Stimulated activated CD8-positive, alpha-beta memory T cell treated with anti-CD3 and anti-CD28 coated beads, Interleukin-12 subunit alpha, Interleukin-12 subunit beta, amount 100 ng/mL, for 1 hour (primary cell): ENCODE data around the gene SMG6.

Experiments used
- DNase-seq: peaks from one replicate; pipeline ENCODE4 v3.0.0-alpha.2; 2020; ENCODE audit warnings: low read depth

The SMG6 gene

DNA sequence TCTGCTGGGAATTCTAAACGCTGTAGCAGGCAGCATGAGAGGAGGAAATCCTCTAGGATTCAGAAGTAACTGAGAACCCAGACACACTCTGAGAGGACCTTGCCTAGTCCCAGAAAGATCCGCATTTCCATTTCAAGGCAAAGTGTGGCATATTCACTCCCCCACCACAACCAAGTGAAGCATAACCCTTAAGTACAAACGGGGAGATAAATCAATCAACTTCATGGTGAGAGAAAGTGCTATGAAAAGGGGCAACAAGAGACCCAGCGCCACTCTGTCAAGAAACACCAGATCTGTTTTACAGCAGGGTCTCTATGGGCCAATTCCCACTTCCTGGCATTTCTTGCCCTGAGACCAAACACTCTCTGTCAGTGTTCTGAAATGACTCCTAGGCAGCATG, 68.3 kb downstream of the SMG6 start:
- DNase-seq: no peak

DNA sequence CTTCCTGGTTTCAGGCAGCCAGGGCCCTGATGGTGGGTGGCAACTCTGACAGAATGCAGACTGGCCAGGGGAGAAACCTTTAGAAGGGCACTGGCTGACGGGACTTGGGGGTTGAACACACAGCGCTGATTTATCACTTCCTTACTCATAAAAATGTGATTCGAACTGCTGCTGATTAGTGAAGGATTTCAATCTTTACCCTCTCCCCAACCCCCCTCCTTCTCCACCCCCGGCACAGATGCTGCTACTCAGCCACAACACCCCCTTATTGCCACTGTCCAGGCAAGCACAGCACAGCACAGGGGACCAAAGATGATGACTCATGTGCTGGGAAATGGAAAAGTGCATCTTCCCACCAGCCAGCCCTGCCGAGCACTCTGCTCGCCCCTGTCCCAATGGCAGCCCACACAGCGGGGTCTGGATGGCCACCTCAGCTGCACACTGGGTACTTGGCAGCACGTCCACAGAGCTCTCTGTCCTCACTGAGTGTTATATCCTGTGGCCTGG, 70.1 kb downstream of the SMG6 start:
- DNase-seq: no peak

DNA sequence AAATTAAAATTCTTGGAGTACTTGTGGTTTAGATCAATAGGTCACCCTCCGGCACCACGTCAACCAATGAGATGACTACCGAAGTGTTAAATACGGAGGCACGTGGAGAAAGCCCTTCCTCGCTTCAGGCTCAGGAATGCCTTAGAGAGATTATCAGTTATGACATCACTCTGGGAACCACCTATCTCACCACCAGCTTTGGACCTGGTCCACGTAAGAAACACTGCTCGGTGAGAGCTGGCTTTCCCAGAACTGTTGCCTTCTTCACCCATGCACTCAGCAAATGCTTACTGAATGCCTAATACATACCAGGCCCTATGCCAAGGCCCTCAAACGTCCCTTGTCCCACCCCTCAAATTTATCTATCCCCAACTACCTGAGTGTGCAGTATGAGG, 71.3 kb downstream of the SMG6 start:
- no peak for DNase-seq

DNA sequence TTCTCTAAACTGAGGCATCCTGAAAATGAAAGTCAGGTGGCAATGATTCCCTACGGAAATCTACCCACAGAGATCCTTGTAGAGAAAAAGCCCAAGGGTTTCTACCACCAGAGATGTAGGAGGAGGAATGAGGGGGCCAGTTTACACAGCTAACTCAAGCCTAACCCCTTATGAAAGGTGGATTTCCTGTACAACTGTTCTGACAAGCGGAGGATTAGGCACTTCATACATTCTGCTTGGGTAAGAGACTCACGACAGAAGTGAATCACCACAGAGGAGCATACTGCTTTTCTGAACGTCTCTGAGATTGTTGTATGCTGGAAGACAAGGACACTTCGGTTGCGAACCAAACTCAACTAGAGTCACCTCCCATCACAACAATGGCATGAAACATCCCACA, 72.7 kb downstream of the SMG6 start:
- DNase-seq: no peak

DNA sequence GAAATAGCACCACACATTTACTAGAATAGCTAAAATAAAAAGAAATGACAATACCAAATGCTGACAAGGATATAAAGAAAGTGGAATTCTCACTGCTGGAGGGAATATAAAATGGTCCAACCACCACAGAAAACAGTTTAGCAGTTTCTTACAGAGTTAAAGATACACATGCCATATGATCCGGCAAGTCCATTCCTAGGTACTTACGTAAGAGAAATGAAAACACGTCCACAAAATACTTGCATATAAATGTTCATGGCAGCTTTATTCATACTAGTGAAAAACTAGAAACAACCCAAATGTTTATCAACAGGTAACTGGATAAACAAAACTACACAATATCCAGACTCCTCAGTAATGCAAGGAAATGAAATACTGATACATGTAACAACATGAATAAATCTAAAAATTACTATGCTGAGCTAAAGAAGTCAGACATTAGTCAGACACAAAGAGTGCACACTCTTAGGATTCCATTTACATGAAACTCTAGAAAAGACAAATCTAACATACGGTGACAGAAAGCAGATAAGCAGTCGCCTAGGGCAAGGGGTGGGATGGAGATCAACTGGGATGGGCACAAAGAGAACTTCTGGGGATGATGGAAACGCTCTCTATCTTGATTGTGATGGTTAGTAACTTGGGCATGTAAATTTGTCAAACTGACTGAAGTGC, 76.4 kb downstream of the SMG6 start:
- DNase-seq: no peak

DNA sequence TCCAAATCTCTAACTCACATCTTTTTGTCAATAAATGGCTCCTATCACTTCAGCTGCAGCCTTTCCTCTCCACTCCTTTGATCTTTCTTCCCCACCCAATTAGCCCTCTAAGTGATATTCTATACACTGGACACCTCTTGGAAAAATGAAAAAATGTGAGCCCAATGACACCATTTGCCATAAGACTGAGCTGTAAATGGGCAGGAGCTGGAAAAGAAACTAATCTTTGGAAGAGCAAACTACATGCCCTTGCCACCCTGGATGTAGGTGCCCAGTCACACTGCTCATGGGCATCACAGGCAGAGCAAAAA, 80.0 kb downstream of the SMG6 start:
- no peak for DNase-seq

DNA sequence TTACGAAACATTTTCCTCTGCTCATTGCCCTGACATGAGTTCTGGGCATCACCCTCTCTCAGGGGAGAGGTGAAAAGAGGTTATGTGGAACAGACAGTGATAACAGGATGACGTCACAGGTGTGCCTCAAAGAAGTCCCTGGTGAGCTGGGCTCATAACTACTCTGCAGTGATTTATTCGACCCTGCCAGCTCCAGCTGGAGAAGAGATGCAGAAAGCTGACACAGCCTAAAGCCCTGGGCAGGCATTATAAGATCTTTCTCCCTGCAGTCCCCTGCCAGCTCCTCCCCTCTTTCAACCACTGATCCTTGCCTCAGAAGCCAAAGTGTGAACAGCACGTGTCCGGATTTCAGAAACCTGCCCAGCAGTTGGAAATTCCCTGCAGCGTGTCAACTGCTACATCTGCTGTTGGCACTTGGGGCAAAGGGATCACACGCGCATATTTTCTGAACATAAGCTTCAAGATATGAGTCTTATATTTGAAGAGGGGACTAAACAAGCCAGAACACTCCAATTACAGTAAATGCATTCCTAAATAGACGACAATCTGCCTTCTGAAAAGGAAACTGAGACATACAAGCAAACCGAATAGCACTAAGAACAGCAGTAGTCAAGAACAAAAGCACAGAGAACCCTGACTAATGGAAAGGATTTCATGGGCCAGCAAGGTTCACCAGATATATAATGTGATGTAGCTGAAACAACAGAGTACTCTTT, 80.5 kb downstream of the SMG6 start:
- peak; percentile 37 for DNase-seq

DNA sequence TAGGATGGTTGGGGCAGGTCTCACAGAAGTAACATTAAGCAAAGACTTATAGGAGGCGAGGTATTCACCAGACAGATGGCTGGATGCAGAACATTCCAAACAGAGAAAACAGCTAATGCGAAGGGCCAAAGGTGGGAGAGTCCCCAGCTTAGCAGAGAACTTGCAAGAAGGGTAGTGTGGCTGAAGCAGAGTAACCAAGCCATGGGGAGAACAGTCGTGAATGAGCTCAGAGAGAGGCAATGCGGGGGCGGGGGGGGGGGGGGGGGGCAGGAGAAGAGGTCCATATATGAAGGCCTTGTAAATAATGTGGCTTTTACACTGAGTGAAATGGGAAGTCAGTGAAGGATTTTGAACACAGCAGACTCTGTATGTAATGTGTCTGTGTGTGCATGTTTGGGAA, 81.3 kb downstream of the SMG6 start:
- no peak for DNase-seq

DNA sequence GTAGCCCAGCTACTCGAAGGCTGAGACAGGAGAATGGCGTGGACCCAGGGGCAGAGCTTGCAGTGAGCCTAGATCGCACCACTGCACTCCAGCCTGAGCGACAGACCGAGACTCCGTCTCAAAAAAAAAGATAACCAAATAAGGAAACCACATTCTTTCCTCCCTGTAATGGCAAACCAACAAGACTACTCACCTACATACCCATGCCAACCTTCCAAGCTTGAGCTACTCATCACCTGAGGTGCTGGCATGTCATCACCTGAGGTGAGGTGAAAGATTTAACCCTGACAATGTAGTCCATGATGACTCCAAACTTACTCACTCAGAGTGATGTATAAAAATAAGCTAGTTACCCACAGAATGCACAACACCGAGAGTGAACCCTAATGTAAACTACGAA, 85.2 kb downstream of the SMG6 start:
- no peak for DNase-seq

DNA sequence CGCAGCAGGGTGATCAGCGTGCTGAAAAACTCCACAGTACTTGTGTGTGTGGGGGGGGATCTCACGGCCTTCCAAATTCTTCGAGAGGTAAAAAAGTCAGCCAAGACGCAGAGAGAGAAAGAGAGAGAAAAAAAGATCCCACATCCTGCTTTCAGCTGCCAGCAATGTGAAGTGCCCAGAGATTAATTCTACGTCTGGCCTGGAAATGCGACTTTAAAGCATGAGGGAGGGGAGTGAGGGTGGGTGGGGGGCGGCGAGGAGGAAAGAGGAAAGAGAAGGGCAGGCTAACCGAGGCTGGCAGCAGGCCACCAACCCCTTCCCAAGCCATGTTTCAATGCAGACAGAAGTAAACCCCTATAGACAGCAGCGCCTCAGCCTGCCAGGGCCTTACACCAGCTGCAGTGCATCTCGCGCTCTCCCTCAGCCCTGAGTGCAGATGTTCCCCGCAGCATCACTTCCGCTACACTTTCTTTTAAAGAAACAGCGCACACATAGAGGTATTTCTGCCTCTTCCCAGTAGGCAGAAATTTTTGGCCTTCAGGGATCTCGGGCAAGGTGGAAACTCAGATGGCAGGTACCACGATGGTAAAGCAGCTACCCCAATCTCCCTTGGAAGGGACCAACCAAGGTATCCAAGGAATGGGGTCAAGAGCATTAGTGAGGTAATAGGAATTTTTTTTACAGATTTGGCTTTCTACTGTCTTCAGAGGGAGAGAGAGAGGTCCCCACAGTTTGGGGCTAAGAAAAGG, 87.8 kb downstream of the SMG6 start:
- peak; percentile 40 for DNase-seq

DNA sequence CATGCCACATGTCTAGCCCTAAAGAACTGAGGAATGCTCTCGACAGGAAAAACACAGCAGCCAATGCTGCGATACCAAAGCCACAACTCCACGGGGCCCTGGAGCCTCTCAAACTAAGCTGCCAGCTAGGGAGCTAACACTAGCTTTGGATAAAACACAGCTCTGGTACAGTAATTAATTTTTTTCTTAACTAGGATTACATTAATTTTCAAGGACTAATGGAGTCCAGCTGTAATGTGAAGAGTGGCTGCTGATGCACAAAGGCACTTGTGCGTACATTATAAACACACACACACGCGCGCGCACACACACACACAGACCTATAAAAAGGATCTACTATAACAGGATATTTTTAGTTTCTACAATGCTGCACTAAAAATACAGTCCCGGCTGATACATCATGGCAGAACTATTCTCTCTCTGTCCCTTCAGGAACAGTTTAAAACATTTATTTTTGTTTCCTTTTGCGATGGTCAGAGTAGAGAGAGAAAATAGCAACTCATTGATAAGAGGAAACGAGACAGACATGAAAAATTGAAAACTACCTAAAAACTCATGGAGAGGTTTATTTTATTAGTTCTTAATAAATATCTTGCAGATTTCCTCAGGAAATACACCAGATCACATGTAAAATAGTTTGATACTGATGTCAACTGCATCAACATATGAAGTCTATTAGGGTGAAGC, 88.5 kb downstream of the SMG6 start:
- no peak for DNase-seq

DNA sequence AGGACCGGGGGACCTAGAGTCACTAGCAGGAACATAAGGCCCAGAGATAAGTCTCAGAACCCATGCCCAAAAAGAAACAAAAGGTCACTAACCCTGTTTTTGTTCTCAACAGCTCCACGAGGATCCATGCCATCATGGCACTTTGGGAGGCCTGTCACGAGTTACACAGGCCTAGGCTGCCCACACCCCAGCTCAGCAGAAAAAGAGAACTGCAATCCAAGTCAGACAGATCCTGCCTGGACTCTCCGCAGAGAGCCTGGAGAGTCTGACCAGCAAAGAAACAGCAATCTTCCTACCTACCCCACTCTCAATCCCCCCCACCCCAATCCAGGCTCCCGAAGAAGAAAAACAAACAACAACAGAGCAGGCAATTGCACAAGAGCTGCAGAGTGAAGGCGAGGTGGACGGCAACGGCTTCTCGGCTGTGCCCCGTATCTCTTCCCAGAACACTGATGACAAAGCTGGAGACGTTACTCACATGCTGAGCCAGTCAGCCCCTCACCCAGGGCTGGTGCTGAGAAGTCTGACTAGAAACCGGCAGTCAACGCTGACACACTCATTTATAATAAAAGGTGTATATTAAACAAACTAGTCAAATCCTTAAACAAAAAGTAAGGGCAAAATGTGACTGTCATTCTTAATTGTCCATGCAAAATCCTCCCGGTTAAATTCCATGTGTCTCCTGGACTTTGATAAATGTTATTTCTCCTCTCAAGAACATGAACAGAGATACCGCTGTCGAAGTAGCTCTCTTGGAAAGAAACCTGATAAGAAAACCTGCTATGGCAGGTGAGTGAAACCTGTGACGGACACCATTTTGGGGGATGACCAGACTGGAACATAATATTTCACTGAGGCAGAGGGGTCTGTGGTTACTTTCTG, 89.3 kb downstream of the SMG6 start:
- DNase-seq: no peak

DNA sequence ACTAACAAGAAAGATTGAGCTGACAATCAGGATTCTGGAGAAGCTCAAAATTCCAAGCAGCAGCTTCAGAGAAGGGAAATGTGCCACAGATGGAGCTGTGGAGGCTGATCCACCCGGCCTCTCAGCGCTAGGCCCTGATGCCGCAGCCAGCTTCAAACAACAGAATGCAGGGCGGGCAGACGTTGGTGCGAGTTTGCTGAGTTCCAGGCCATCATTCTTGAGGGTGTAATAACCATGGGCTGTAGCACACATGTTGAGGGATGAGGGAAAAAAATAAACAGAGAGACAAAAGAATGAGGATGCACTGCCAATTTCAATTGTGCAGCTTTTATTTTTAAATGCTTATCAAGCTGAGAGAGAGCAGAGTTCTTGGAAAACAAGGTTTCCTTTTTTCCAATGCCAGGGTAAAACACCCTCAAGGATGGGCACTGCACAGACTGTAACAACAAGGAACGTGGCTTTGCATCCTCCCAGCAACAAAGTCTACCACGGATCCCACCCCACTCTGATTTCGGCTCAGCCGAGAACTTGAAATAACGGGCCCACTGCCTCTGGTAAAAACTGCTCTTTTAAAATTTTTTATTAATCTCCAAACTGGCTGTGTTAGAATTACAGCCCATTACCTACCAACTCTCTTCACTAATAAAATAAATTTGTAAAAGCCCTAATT, 90.2 kb downstream of the SMG6 start:
- DNase-seq: no peak

DNA sequence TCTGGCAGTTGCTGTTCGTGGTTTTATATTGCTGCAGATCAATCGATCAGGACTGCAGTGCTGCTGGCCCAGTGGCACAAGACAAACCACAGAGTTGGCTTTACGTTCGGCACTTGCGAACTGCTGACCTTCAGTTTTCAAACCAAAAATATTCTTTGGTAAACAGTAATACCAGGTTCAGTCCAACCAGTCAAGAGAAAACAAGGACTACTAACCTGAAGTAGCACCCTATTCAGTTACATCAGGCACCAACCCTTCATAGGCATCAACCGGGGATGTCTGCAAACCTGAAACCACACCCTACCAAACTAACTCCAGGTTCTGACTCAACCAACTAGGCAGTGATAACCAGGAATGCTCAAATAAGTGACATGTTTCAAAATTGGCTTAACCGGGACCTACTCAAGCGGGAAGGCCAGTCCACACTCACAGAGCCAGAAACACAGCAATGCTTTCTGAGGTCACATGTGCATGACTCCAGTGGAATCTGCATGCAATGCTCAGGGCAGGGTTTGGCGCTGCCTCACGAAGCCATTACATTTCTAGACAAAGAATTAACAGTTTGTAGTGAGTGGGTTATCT, 91.1 kb downstream of the SMG6 start:
- no peak for DNase-seq

DNA sequence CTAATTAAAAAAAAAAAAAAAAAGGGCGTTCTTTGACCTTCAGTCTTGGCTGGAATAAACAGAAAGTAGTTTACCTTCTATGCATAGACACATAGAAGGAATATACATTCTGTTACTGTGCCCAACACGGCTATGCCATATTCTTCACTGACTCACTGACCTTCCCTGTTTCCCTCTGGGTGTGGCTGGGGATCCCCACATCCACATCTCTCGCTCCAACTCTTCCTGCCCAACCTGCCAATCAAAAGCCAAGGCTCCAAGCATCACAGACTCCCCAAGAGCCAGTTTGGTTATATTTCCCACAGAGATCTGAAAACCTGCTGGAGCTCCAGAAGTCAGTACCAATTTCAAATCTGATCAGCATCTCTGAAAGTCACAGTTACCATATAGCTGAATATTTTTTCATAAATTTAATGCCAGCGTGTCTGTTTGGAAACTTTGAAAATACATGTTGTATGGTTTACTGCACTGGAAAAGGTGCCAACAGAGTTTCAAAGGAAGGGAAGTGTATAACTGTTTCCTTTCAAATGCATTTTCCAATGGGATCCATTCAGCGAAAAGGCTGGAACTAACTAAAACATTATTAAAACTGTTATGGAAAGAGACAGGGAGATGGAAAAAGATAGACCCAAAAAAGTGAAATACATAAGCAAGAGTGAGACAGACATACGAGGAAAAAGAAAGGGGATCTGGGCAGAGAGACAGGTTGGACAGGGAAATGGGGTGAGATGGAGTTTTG, 91.8 kb downstream of the SMG6 start:
- DNase-seq: no peak

DNA sequence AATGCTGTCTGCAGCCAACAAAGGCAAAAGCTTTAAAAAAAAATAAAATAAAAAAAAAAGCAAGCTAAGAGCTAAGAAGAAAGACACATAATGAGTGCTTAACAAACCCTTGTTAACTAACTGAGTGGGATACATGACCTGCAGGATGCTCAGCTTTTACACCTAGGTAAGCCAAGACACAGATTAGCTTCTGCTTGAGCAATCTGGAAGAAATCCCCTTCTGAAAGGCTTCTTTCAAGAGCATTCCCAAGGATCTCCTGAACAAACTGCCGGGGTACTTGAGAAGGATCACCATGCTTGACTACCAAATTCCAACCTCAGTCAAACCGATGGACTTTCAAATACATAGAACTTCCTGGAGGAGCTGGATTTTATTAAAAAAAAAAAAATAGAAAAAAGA, 92.9 kb downstream of the SMG6 start:
- DNase-seq: no peak

DNA sequence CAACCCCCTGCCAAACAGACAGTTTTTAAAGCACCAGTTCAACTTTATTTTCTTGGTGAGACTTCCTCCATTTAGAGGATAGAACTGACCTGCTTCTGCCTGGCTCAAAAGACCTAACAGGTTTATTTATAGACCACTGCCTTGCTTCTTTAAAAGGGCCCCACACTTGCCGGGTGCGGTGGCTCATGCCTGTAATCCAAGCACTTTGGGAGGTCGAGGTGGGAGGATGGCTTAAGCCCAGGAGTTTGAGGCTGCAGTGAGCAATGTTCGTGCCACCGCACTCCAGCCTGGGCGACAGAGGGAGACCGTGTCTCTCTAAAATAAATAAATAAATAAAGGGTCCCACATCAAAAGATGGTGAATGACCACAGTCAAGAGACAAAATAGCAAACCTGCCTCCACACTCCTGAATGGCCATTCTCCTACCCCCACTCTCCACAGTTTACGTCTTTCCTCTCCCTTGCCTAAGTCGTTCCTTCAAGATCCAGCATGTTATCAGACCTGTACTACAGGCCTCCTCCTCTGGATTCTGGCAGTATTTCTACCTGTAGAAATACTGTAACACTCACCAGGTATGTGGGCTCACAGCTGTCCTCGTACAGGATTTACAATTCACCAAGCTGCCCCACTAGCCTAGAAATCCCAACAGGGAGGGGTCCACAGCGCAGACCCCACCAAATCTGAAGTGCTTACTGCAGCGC, 95.6 kb downstream of the SMG6 start:
- DNase-seq: no peak

DNA sequence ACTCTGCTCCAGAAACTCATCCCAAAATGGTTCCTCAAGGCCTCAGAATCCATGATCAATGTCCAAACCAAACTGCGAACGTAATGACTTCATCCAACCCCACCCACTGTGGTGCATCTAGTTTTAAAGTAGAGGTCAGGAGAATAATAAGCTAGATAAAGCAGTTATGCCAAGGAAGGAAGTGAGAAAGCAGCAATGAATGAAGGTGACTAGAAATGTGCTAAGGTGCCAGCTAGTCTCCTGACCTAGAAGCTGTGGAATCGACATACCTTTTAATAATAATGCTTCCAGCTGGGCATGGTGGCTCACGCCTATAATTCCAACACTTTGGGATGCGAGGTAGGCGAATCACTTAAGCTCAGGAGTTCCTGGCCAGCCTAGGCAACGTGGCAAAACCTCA, 99.2 kb downstream of the SMG6 start:
- DNase-seq: no peak

DNA sequence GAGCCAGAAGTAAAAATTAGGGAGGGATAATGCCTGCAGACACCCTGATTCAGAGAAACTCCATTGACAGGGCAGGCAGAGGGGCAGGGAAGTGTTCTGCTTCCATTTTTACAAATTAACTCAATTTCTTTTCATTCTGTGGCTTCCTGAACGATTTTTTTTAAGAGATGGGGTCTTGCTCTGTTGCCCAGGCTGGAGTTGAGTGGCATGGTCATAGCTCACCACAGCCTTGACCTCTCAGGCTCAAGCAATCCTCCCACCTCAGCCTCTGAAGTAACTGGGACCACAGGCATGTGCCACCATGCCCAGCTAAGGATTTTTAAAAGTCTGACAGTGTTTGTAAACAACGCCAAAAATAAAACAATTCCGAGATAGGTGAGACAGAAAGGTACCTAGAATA, 99.8 kb downstream of the SMG6 start:
- no peak for DNase-seq
